CD4-positive, alpha-beta T cell treated with Interleukin-10 for 1 hour (primary cell): Measurements from ENCODE around the gene CEP55.
A peak's percentile ranks its signal among the peaks of the same experiment; 100 is the strongest.
"Not testable (repeated sequence)": the region's sequence is repeated elsewhere in the genome, so short reads cannot be mapped to it uniquely, and the experiment has no call there.

Source experiments
- DNase-seq: peaks from one replicate; pipeline ENCODE4 v3.0.0-alpha.2; 2020

The CEP55 gene

GRCh38 chr10:93496322-93497041 lies at the start of gene CEP55:
CEP55 (plus strand) TSS chr10:93496612; CDS start chr10:93500052, 3,440 bp downstream.
- DNase-seq, result peak; percentile 95

GRCh38 chr10:93447019-93447418 lies 49.4 kb upstream of the CEP55 start:
- no peak for DNase-seq

- no peak for DNase-seq
Observed at GRCh38 chr10:93447970-93448369, 48.4 kb upstream of the CEP55 start.

GRCh38 chr10:93451244-93451947 lies 45.0 kb upstream of the CEP55 start:
- no peak for DNase-seq

DNA sequence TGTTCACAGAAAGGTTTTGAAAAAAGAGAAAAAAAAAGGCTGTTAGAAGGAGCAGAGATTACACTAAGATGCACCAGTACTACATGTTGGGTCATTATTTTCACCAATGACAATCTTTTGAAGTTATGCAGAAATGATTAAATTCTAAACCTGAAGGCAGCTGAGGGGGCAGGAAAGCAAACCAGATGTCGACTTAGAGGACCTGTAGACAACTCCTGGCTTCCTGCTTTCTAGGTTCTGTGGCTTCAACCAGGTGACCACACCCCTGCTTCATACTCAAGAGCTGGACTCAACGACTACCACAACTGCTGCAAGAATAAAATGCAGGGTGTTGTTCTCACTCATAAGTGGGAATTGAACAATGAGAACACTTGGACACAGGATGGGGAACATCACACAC lies 44.3 kb upstream of the CEP55 start:
- DNase-seq, result no peak

DNA sequence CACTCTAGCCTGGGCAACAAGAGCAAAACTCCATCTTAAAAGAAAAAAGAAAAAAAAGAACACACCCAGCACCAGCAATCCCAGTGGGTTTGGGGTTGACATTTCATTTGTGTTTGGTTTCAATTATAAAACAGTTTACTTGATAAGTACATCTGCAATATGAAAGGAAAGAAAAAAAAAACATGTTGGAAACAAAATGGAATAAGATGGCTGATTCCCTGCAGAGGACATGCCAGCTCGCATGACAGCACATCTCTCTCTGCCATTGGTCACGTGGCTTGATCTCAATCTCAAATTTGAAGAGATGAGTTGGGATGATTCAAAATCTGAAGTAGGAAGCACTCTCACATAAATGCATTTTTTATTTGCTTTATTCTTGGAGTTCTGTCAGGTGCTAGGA lies 42.3 kb upstream of the CEP55 start:
- DNase-seq, result no peak

DNA sequence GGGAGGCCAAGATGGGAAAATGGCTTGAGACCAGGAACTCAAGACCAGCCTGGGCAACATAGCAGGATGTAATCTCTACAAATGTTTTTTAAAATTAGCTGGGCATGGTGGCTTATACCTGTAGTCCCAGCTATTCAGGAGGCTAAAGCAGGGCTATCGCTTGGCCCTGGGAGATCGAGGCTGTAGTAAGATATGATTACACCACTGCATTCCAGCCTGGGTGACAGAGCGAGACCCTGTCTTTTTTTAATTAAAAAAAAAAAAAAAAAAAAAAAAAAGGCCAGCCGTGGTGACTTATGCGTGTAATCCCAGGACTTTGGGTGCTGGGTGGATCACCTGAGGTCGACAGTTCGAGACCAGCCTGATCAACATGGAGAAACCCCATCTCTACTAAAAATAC lies 41.7 kb upstream of the CEP55 start:
- no peak for DNase-seq

DNA sequence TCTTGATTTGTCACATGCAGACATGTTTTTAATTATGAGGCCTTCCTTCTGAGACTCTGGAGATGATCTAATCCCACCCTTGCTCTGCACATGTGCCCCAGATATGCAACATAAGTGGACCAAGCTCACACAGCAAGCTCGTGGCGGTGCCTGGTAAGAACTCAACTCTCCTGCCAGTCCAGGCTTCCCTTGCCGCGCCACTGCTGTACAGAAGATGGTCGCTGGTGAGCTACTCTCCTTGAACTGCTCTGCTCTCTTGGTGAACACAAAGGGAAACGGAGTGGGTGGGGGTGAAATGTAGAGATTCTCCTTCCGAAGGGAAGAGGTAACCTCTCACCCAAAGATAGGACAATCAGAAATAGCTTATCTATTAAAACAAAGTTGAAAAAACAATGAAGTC lies 39.9 kb upstream of the CEP55 start:
- no peak for DNase-seq

- DNase-seq, result no peak
Observed at GRCh38 chr10:93457511-93457910, 38.9 kb upstream of the CEP55 start.

DNA sequence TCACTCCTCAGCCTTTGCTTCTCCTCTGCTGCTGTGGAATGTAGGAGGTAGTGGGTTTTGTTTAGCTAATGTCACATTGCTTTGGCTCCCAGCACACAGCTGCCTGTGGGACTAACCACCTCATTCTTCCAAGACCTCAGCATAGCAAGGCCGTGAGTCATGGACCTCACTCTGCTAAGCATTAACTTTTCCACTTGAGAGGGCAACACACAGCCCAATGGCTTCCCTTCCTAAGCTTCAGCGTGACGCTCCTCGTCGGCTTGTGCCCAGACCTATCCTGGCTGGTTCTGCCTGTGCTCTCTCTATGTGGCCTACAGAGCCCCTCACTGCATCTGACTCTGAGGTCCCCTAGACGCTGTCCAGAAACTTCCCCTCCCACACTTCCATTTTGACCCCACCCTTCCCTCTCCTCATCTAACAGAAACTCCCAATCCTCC lies 37.6 kb upstream of the CEP55 start:
- no peak for DNase-seq

- DNase-seq, result no peak
Observed at GRCh38 chr10:93459466-93459865, 36.9 kb upstream of the CEP55 start.

DNA sequence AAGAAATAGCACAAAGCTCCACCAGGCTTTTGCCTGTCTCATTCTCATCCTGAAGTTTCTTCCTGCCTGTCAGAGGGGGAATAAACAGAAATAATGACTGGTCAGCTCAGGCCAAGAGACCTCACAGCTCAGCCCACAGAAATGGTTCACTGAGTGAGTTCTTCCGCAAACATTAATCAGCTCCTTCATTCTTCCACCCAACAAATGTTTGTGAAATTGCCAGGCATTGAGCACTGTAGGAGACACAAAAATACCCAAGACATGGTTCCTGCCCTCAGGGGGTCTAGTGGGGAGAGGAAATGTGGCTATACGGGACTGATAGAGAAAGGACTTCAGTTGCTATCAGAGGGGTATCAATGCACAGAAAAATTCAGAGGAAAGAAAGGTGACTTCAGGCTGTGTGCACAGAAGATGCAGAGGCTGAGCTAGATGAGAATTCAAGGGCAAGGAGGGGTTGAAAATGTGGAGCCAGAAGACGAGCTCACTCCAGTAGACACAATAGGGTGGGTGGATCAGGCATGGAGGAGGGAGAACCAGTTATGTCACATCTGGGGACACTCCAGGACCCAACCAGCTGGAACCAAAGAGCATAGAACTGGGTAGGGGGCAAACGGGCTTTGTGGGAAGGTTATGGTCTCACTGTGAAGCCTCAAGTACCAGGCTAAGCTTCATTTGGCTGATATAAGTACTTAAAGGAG lies 35.2 kb upstream of the CEP55 start:
- no peak for DNase-seq

DNA sequence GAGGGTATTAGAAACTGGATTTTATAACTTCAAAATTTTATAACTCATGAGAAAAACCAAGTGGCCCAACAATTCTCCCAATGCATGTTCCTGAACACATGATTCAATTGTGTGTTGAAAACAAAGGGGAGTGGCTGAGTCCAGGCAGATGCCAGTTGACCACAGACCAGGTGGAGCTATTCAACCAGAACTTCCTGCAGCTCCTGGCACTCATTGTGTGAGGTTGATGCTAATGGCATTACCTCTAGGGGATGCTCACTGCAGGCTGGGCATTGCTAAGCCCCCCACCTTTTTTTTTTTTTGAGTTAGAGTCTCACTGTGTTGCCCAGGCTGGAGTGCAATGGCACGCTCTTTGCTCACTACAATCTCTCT lies 34.6 kb upstream of the CEP55 start:
- DNase-seq, result no peak

GRCh38 chr10:93462371-93462770 lies 34.0 kb upstream of the CEP55 start:
- no peak for DNase-seq

- peak; percentile 21 for DNase-seq
Observed at GRCh38 chr10:93462881-93463280, 33.5 kb upstream of the CEP55 start.

DNA sequence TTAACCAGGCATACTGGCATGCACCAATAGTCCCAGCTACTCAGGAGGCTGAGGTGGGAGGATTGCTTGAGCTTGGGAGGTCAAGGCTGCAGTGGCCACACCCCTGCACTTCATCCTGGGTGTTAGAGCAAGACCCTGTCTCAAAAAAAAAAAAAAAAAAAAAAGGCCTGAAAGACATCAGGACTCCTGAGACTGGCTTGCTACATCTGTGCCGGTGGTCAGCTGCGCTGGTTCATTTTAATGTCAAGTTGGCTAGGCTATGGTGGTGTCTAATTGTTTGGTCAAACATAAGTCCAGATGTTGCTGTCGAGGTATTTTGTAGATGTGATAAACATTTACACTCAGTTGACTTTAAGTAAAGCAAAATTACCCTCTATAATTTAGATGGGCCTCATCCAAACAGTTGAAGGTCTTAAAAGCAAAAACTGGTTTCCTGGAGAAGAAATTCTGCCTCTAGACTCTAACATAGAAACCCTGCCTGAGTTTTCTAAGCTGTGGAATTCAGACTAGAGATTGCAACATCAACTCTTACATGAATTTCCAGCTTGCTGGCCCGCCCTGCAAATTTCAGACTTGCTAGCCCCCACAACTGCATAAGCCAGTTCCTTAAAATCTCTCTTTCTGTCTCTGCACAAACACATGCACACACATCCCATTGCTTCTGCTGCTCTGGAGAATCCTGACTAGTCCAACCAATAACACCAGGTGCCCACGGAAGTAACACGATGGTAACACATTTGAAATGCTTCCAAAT lies 32.5 kb upstream of the CEP55 start:
- DNase-seq, result no peak

DNA sequence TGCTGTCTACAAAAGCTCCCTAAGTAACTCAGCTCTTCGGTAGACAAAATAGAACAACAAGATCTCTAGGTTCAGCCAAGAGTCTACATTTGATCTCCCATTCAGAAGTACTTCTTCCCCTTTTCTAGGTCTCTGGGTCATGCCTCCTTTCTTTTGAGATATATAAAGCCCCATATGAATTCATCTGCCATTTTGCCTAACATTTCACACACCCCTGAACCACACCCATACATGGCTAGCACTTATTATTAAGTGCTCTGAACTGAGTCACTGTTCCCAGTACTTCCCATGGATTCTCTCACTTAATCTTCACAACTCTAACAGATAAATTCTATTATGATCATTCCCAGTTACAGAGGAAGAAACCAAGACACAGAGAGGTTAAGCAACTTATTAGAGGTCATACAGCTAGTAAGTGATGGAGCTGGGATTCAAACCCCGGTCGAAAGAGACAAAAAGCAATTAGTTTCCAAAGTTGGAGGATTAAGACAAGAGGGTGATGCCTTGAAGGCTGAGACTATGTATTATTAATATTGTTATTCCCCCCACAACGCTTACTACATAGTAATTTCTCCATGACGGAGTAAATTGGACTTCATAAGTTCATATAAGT lies 31.5 kb upstream of the CEP55 start:
- no peak for DNase-seq

GRCh38 chr10:93465806-93466675 lies 30.4 kb upstream of the CEP55 start:
- no peak for DNase-seq

DNA sequence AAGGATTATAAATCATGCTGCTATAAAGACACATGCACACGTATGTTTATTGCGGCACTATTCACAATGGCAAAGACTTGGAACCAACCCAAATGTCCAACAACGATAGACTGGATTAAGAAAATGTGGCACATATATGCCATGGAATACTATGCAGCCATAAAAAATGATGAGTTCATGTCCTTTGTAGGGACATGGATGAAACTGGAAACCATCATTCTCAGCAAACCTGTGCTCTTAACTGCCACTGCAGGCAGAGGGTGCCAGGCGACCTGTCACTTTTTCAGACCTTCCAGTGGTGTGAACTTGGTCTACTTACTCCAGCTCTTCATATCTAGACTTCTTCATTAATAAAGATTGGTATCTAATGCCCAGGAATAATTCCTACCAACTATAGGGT lies 28.8 kb upstream of the CEP55 start:
- not testable (repeated sequence) for DNase-seq

GRCh38 chr10:93468461-93469213 lies 27.8 kb upstream of the CEP55 start:
- DNase-seq, result no peak

DNA sequence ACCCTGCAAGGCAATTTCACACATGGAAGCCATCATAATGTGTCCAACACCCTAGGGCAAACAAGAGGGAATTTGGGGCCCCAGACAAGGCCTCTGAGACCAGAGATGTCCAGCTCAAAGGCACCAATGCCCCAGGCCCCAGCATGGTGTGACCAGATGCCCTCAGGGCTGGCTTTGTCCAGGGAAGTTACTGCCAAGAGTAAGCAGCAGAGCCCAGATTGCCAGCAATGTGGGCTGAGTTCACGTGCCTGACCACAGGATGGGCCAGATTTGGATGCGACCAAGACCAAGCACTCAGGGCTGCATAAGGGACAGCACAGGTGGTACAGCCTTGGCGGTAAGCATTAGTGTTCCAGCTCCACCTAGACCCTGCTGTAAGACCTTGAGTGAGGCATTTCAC lies 27.0 kb upstream of the CEP55 start:
- DNase-seq, result no peak
